ENCODE data around the gene MAP3K6. TPM values are rescaled to one million over a fixed set of nuclear protein-coding genes. Genes with fewer than 3 reads are reported as not detected.

MAP3K6 gene
- total and polyA plus RNA-seq, 4 donors, result 1.3 to 8.3 (median 4.0) TPM

DNA sequence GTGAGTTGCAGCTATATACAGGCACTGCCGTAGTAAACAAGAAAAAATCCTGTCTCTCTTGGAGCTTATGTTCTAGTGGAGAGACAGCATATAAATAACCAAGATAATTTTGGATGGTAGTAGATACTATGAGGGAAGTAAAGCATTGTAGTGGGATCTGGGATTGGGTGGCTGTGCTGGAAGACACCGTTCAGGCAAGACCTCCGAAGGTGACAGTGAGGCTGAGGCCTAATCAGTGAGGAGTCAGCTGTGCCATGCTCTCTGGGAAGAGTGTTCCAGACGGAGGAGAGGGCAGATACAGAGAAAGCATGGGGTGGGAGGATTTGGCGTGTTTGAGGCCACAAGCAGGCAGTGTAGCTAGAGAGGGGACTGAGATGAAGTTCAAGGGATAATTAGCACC, 38.8 kb downstream of the MAP3K6 start:
- 93% methylated on average over 5 of the region's 5 CpGs for WGBS
- Histone ChIP-seq H3K36me3 (ENCODE audit: control insufficient read depth in 4 of 4, insufficient read depth in 3 of 4, low read depth in 1 of 4, low read length in 3 of 4) (peaks cover 0 to 29% (median 11%) of the 10 kb centered on the region in 4 donors), H3K27ac (ENCODE audit: low read depth in 1 of 2, low read length in 2 of 2) (no peak overlapping the region), H3K4me1 (ENCODE audit: control insufficient read depth in 4 of 4, insufficient read depth in 4 of 4, low read length in 3 of 4) (peaks cover 0 to 13% (median 9%) of the 10 kb centered on the region in 4 donors), H3K9ac (ENCODE audit: low read depth in 1 of 2, low read length in 2 of 2) (no peak overlapping the region), H3K27me3 (ENCODE audit: control insufficient read depth in 4 of 4, insufficient read depth in 4 of 4, low read length in 3 of 4) (no peaks in the 10 kb centered on the region), H3K4me3 (ENCODE audit: low read depth in 1 of 3, low read length in 3 of 3) (no peak overlapping the region), H3K9me3 (ENCODE audit: control insufficient read depth in 4 of 4, low read length in 3 of 4) (no peaks in the 10 kb centered on the region)
- no peak for TF ChIP-seq HNF4G (IDR thresholded peaks at IDR 0.05)
- TF ChIP-seq NR2F2 (IDR thresholded peaks at IDR 0.05), result no peak
- TF ChIP-seq EGR1 (IDR thresholded peaks at IDR 0.05; ENCODE audit: low read depth in 2 of 2), result no peak
- TF ChIP-seq, protein P1, sequence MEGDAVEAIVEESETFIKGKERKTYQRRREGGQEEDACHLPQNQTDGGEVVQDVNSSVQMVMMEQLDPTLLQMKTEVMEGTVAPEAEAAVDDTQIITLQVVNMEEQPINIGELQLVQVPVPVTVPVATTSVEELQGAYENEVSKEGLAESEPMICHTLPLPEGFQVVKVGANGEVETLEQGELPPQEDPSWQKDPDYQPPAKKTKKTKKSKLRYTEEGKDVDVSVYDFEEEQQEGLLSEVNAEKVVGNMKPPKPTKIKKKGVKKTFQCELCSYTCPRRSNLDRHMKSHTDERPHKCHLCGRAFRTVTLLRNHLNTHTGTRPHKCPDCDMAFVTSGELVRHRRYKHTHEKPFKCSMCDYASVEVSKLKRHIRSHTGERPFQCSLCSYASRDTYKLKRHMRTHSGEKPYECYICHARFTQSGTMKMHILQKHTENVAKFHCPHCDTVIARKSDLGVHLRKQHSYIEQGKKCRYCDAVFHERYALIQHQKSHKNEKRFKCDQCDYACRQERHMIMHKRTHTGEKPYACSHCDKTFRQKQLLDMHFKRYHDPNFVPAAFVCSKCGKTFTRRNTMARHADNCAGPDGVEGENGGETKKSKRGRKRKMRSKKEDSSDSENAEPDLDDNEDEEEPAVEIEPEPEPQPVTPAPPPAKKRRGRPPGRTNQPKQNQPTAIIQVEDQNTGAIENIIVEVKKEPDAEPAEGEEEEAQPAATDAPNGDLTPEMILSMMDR (IDR thresholded peaks at IDR 0.05; ENCODE audit: low read depth, low read length, missing input control), result no peak
- TF ChIP-seq FOXA1 (IDR thresholded peaks at IDR 0.05), result no peak
- TF ChIP-seq, protein P2, sequence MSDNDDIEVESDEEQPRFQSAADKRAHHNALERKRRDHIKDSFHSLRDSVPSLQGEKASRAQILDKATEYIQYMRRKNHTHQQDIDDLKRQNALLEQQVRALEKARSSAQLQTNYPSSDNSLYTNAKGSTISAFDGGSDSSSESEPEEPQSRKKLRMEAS (IDR thresholded peaks at IDR 0.05), result no peak
- TF ChIP-seq SP1 (IDR thresholded peaks at IDR 0.05), result no peak
- no peak for TF ChIP-seq RXRA (IDR thresholded peaks at IDR 0.05)
- TF ChIP-seq, protein P3, sequence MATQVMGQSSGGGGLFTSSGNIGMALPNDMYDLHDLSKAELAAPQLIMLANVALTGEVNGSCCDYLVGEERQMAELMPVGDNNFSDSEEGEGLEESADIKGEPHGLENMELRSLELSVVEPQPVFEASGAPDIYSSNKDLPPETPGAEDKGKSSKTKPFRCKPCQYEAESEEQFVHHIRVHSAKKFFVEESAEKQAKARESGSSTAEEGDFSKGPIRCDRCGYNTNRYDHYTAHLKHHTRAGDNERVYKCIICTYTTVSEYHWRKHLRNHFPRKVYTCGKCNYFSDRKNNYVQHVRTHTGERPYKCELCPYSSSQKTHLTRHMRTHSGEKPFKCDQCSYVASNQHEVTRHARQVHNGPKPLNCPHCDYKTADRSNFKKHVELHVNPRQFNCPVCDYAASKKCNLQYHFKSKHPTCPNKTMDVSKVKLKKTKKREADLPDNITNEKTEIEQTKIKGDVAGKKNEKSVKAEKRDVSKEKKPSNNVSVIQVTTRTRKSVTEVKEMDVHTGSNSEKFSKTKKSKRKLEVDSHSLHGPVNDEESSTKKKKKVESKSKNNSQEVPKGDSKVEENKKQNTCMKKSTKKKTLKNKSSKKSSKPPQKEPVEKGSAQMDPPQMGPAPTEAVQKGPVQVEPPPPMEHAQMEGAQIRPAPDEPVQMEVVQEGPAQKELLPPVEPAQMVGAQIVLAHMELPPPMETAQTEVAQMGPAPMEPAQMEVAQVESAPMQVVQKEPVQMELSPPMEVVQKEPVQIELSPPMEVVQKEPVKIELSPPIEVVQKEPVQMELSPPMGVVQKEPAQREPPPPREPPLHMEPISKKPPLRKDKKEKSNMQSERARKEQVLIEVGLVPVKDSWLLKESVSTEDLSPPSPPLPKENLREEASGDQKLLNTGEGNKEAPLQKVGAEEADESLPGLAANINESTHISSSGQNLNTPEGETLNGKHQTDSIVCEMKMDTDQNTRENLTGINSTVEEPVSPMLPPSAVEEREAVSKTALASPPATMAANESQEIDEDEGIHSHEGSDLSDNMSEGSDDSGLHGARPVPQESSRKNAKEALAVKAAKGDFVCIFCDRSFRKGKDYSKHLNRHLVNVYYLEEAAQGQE (IDR thresholded peaks at IDR 0.05), result no peak
- TF ChIP-seq GABPA (IDR thresholded peaks at IDR 0.05 in 1 of 2, conservative IDR thresholded peaks at IDR 0.05 in 1 of 2), result no peak
- TF ChIP-seq, protein P4, sequence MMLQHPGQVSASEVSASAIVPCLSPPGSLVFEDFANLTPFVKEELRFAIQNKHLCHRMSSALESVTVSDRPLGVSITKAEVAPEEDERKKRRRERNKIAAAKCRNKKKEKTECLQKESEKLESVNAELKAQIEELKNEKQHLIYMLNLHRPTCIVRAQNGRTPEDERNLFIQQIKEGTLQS (IDR thresholded peaks at IDR 0.05), result no peak
- TF ChIP-seq JUND (IDR thresholded peaks at IDR 0.05), result no peak
- no peak for TF ChIP-seq TAF1 (conservative IDR thresholded peaks at IDR 0.05)
- TF ChIP-seq, protein P5, sequence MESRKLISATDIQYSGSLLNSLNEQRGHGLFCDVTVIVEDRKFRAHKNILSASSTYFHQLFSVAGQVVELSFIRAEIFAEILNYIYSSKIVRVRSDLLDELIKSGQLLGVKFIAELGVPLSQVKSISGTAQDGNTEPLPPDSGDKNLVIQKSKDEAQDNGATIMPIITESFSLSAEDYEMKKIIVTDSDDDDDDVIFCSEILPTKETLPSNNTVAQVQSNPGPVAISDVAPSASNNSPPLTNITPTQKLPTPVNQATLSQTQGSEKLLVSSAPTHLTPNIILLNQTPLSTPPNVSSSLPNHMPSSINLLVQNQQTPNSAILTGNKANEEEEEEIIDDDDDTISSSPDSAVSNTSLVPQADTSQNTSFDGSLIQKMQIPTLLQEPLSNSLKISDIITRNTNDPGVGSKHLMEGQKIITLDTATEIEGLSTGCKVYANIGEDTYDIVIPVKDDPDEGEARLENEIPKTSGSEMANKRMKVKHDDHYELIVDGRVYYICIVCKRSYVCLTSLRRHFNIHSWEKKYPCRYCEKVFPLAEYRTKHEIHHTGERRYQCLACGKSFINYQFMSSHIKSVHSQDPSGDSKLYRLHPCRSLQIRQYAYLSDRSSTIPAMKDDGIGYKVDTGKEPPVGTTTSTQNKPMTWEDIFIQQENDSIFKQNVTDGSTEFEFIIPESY (IDR thresholded peaks at IDR 0.05), result no peak
- TF ChIP-seq RAD21 (IDR thresholded peaks at IDR 0.05), result no peak
- TF ChIP-seq FOXA2 (IDR thresholded peaks at IDR 0.05), result no peak
- no peak for TF ChIP-seq HNF4A (conservative IDR thresholded peaks at IDR 0.05)
- no peak for TF ChIP-seq YY1 (IDR thresholded peaks at IDR 0.05)
- DNase-seq (ENCODE audit: low spot score), result no peak

Measured in liver (tissue), 9 donors.